Epithelial cell of proximal tubule (primary cell): Measurements from ENCODE around the gene XPC. TPM values are rescaled to one million over a fixed set of nuclear protein-coding genes. Genes with fewer than 3 reads are reported as not detected.

ENCODE experiments used
- DNase-seq: peaks from one replicate; pipeline ENCODE4 v3.0.0-alpha.2; 2011; ENCODE audit warnings: low read depth
- H3K4me3 ChIP-seq: 2 replicates; pipeline ENCODE4 v1.5.1; 2011; ENCODE audit warnings: low read depth, mild to moderate bottlenecking, low read length
- total RNA-seq: library from RNA; depleted of rRNA; stranded (reverse); fragments of >200 nt; gene quantifications from 2 replicates; pipeline ENCODE4 v1.2.3, GENCODE V29; 2015
- TF ChIP-seq, protein P1 (sequence below): conservative IDR thresholded peaks from 2 replicates; pipeline ENCODE4 v1.5.1; 2012; ENCODE audit warnings: low read depth, mild to moderate bottlenecking, low read length

XPC gene
- total RNA-seq, 1 donor from 2014 or later = 27.8 TPM

DNA sequence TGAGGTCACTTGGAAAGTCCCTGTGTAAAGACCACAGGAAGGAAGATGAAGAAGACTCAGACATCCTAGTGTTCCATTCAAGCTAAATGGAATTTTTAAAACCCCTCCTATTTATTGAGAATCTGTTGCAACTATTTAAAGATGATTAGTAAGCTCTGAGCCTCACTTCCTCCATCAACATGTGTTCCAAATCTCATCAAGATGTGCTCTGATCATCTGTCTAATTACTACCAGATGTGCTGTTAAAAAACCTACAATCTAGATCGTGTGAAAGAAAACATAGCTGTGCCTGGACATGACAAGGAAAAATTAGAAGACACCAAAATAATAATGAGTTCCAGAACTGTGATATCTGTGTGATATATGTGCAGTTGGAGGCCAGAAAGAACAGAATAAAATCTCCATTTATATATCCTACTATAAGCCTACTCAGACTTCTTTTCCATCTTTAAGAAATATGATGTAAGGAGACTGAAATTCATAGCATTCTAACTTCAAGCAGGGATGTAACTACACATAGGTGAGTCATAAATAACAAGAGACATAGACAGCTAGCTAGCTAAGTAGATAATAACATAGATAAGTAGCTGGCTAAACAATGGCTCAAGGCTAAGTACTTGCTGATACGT is 7.8 kb downstream of the XPC start:
- H3K4me3 ChIP-seq = no peak overlapping the region
- DNase-seq = no peak
- TF ChIP-seq, protein P1, sequence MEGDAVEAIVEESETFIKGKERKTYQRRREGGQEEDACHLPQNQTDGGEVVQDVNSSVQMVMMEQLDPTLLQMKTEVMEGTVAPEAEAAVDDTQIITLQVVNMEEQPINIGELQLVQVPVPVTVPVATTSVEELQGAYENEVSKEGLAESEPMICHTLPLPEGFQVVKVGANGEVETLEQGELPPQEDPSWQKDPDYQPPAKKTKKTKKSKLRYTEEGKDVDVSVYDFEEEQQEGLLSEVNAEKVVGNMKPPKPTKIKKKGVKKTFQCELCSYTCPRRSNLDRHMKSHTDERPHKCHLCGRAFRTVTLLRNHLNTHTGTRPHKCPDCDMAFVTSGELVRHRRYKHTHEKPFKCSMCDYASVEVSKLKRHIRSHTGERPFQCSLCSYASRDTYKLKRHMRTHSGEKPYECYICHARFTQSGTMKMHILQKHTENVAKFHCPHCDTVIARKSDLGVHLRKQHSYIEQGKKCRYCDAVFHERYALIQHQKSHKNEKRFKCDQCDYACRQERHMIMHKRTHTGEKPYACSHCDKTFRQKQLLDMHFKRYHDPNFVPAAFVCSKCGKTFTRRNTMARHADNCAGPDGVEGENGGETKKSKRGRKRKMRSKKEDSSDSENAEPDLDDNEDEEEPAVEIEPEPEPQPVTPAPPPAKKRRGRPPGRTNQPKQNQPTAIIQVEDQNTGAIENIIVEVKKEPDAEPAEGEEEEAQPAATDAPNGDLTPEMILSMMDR = no peak

DNA sequence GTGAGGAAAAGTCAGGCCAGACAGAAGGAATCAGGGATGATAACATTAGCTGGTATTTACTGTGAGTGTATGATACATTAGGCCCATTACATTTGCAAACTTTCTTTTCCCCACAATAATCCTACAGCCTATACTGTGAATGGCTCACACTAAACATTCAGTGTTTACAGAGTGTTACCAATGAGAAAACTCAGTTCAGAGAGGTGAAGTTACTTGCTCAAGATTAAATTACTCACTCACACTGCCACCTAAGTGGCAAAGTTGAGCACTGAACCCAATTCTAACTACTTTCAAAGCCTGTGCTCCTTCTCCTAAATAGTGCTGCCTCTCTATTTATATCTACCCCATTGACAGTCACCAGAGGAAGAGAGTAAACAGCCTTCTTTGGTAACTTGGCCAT is 8.5 kb downstream of the XPC start:
- TF ChIP-seq, protein P1 = no peak
- no peak overlapping the region for H3K4me3 ChIP-seq
- DNase-seq = no peak

DNA sequence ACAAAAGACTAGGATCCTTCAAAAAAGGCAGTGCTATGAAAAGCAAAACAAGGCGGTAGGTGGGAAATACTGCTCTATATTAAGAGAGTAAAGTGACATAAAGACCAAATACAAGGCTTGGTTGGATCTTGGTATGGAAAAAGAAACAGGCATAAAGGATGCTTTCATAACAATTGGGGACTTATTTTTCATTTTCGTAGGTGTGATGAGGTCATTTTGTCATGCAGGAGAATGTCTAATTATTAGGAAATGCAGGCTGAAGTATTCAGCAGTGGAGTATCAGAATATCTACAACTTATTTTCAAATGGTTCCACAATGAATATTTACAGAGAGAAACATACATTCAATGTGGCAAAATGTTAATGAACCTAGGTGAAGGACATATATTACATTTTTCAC is 9.0 kb downstream of the XPC start:
- DNase-seq = no peak
- TF ChIP-seq, protein P1 = no peak
- H3K4me3 ChIP-seq = no peak overlapping the region

DNA sequence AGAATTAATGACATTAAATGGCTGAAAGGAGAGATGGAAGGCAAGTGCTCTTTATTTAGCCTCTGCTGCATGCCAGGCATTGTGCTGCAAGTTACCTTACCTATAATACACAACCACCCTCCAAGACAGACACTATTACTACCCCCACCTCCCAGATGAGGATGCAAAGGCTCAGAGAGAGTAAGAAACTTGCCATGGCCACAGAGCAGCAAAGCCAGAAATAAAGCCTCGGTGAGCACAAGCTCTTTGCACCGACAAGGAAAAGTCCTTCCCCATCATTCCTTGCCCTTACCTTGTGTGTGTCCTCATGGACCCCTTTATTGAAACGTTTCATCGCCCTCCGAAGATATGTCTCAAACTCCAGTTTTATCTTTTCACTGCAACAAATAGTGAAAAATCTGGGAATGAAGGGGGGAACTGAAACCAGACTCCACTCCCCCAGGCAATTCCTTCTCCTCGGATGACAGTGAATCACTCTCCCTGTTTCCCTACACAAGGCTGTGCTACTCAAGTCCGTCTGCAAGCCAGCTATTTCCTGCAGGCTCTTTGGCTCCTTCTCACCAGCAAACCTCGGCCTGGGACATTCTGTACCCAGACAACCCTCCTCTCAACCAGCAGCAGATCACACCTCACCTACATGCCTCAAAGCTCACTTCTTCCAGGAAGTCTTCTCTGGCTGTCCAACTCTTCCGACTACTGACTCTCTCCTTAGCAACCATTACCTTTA is 11.4 kb downstream of the XPC start:
- DNase-seq = no peak

DNA sequence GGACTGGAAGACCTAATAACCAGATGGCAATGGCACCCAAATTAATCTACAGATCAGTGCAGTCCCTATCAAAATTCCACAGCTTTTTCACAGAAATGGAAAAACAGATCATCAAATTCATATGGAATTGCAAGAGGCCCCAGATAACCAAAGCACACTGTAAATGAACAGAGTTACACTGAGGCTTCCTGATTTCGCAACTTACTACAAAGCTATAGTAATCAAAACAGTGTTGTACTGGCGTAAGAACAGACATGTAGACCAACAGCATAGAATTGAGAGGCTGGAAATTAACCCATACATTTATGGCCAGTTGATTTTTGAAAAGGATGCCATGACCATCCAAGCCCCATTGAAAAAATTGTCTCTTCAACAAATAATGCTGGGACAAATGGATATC is 16.2 kb downstream of the XPC start:
- H3K4me3 ChIP-seq = no peak overlapping the region
- TF ChIP-seq, protein P1 = no peak
- no peak for DNase-seq

More for the DNA sequence above, 11.4 kb downstream of the XPC start:
- TF ChIP-seq, protein P1 = no peak
- no peak overlapping the region for H3K4me3 ChIP-seq

DNA sequence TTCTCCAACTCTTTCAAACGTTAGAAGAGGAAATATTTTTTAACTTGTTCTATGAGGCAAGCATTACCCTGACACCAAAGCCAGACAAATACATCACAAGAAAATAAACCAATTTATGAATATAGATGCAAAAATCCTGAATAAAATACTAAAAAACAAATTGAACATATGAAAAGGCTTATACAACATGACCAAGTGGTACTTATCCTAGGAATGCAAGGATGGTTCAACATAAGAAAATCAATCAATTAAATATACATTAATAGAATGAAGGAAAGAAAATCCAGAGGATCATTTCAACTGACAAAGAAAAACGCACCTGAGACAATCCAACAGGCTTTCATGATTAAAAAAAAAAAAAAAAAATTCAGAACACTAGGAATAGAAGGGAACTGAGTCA is 17.1 kb downstream of the XPC start:
- TF ChIP-seq, protein P1 = no peak
- no peak overlapping the region for H3K4me3 ChIP-seq
- DNase-seq = no peak

DNA sequence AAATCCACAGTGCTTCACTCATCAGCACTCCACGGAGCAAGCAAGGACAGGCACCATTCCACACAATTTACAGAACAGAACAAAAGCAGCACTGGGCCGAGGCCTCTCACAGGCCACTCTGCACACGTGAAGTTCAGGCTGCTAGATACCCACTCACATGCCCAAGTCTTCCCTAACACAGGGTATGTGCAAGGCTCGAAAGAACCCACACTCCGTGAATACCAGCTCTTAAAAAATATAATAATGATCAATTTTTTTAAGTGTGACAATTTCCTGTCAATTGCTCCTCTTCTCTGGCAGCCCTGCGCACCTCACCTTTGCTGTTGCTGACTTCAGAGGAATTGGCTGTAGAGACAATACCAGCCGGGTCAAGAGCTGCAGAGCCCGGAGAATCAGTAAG is 19.0 kb downstream of the XPC start:
- TF ChIP-seq, protein P1 = no peak
- DNase-seq = no peak
- H3K4me3 ChIP-seq = no peak overlapping the region
